ENCODE results near the gene RAB3D.

The RAB3D gene

GRCh38 chr19:11361771-11362731, 22.6 kb upstream of the RAB3D start:
- DNase-seq (ENCODE audit: low read depth) = no peak
- no peak overlapping the region for H3K4me3 ChIP-seq (ENCODE audit: low read depth, low read length)

GRCh38 chr19:11361037-11361770, 21.7 kb upstream of the RAB3D start:
- no peak for DNase-seq (ENCODE audit: low read depth)
- no peak overlapping the region for H3K4me3 ChIP-seq (ENCODE audit: low read depth, low read length)
- TF ChIP-seq MAX (IDR thresholded peaks at IDR 0.05; ENCODE audit: low read depth, low read length) = no peak
- no peak for TF ChIP-seq POLR2A (IDR thresholded peaks at IDR 0.05; ENCODE audit: extremely low read depth, insufficient read length)
- TF ChIP-seq CTCF (IDR thresholded peaks at IDR 0.05; ENCODE audit: low read depth, low read length) = no peak
- no peak for TF ChIP-seq MYC (IDR thresholded peaks at IDR 0.05; ENCODE audit: low read depth, low read length)

More at GRCh38 chr19:11361771-11362731, 22.6 kb upstream of the RAB3D start:
- TF ChIP-seq MAX (IDR thresholded peaks at IDR 0.05; ENCODE audit: low read depth, low read length) = no peak
- TF ChIP-seq POLR2A (IDR thresholded peaks at IDR 0.05; ENCODE audit: extremely low read depth, insufficient read length) = no peak
- no peak for TF ChIP-seq CTCF (IDR thresholded peaks at IDR 0.05; ENCODE audit: low read depth, low read length)
- TF ChIP-seq MYC (IDR thresholded peaks at IDR 0.05; ENCODE audit: low read depth, low read length) = no peak

- H3K4me3 ChIP-seq (ENCODE audit: low read depth, low read length) = no peak overlapping the region
- no peak for TF ChIP-seq MYC (IDR thresholded peaks at IDR 0.05; ENCODE audit: low read depth, low read length)
- no peak for DNase-seq (ENCODE audit: low read depth)
Observed at GRCh38 chr19:11359421-11359820, 20.0 kb upstream of the RAB3D start.

GRCh38 chr19:11356676-11357550, 17.5 kb upstream of the RAB3D start:
- no peak for DNase-seq (ENCODE audit: low read depth)
- TF ChIP-seq CTCF (IDR thresholded peaks at IDR 0.05; ENCODE audit: low read depth, low read length) (no peak), MAX (IDR thresholded peaks at IDR 0.05; ENCODE audit: low read depth, low read length) (no peak), POLR2A (IDR thresholded peaks at IDR 0.05; ENCODE audit: extremely low read depth, insufficient read length) (no peak), MYC (IDR thresholded peaks at IDR 0.05; ENCODE audit: low read depth, low read length) (no peak)
- no peak overlapping the region for H3K4me3 ChIP-seq (ENCODE audit: low read depth, low read length)

GRCh38 chr19:11356074-11356397, 16.6 kb upstream of the RAB3D start:
- no peak for DNase-seq (ENCODE audit: low read depth)
- H3K4me3 ChIP-seq (ENCODE audit: low read depth, low read length) = no peak overlapping the region
- TF ChIP-seq POLR2A (IDR thresholded peaks at IDR 0.05; ENCODE audit: extremely low read depth, insufficient read length) (no peak), MYC (IDR thresholded peaks at IDR 0.05; ENCODE audit: low read depth, low read length) (no peak), CTCF (IDR thresholded peaks at IDR 0.05; ENCODE audit: low read depth, low read length) (no peak), MAX (IDR thresholded peaks at IDR 0.05; ENCODE audit: low read depth, low read length) (no peak)

Measured in NB4 (cell line).